ENCODE results near the gene PDCD5.
"Not testable (repeated sequence)": the region's sequence is repeated elsewhere in the genome, so short reads cannot be mapped to it uniquely, and the experiment has no call there.

Gene PDCD5

GRCh38 chr19:32580901-32581704 lies at the start of gene PDCD5:
TSS of gene PDCD5 (plus strand) at chr19:32581190. CDS start at chr19:32581262, 72 bp downstream.
- DNase-seq (ENCODE audit: low read depth), result peak; percentile 97

GRCh38 chr19:32532233-32532632 lies 48.8 kb upstream of the PDCD5 start:
- no peak for DNase-seq (ENCODE audit: low read depth)

- no peak for DNase-seq (ENCODE audit: low read depth)
These were observed 43.4 kb upstream of the PDCD5 start for GRCh38 chr19:32537580-32537979.

GRCh38 chr19:32539240-32539916 lies 41.6 kb upstream of the PDCD5 start:
- DNase-seq (ENCODE audit: low read depth), result no peak

GRCh38 chr19:32540621-32541020 lies 40.4 kb upstream of the PDCD5 start:
- DNase-seq (ENCODE audit: low read depth), result no peak

GRCh38 chr19:32541376-32541775 lies 39.6 kb upstream of the PDCD5 start:
- not testable (repeated sequence) for DNase-seq (ENCODE audit: low read depth)

- DNase-seq (ENCODE audit: low read depth), result no peak
These were observed 38.4 kb upstream of the PDCD5 start for GRCh38 chr19:32542477-32543108.

- no peak for DNase-seq (ENCODE audit: low read depth)
These were observed 37.7 kb upstream of the PDCD5 start for GRCh38 chr19:32543115-32543900.

GRCh38 chr19:32544917-32545316 lies 36.1 kb upstream of the PDCD5 start:
- no peak for DNase-seq (ENCODE audit: low read depth)

GRCh38 chr19:32550666-32551065 lies 30.3 kb upstream of the PDCD5 start:
- no peak for DNase-seq (ENCODE audit: low read depth)

GRCh38 chr19:32555786-32556185 lies 25.2 kb upstream of the PDCD5 start:
- no peak for DNase-seq (ENCODE audit: low read depth)

- DNase-seq (ENCODE audit: low read depth), result no peak
These were observed 22.3 kb upstream of the PDCD5 start for GRCh38 chr19:32558607-32559228.

GRCh38 chr19:32563761-32564160 lies 17.2 kb upstream of the PDCD5 start:
- DNase-seq (ENCODE audit: low read depth), result no peak

- DNase-seq (ENCODE audit: low read depth), result no peak
These were observed 14.7 kb upstream of the PDCD5 start for GRCh38 chr19:32566246-32566830.

- DNase-seq (ENCODE audit: low read depth), result no peak
These were observed 13.5 kb upstream of the PDCD5 start for GRCh38 chr19:32567486-32567885.

- peak; percentile 6 for DNase-seq (ENCODE audit: low read depth)
These were observed 10.8 kb upstream of the PDCD5 start for GRCh38 chr19:32570081-32570785.

GRCh38 chr19:32571471-32572075 lies 9.4 kb upstream of the PDCD5 start:
- DNase-seq (ENCODE audit: low read depth), result not testable (repeated sequence)

- DNase-seq (ENCODE audit: low read depth), result not testable (repeated sequence)
These were observed 8.1 kb upstream of the PDCD5 start for GRCh38 chr19:32572700-32573491.

- no peak for DNase-seq (ENCODE audit: low read depth)
These were observed 7.5 kb upstream of the PDCD5 start for GRCh38 chr19:32573492-32573794.

- no peak for DNase-seq (ENCODE audit: low read depth)
These were observed 4.2 kb upstream of the PDCD5 start for GRCh38 chr19:32576790-32577189.

Data from activated T-cell treated with anti-CD3 and anti-CD28 coated beads for 24 hours (primary cell).